ENCODE measurements around the gene PPP2R5C. TPM values are rescaled to one million over a fixed set of nuclear protein-coding genes. Genes with fewer than 3 reads are reported as not detected.

Gene PPP2R5C
- total and polyA plus RNA-seq, 2 donors from 2014 or later, result 65.6 to 129 TPM

GRCh38 chr14:101926620-101927019 is 165.1 kb downstream of the PPP2R5C start:
- H3K27ac ChIP-seq (ENCODE audit: low read depth in 2 of 2, low read length in 2 of 2), result no peak overlapping the region
- no peaks in the 10 kb centered on the region for H3K9me3 ChIP-seq (ENCODE audit: control insufficient read depth in 2 of 3, insufficient read depth in 1 of 3, low read length in 3 of 3)
- no peak overlapping the region for H3K4me3 ChIP-seq (ENCODE audit: low read length in 3 of 3)
- FAIRE-seq, result no peak
- no peak overlapping the region for H3K9ac ChIP-seq (ENCODE audit: low read length in 3 of 3)
- H3K36me3 ChIP-seq (ENCODE audit: control insufficient read depth in 2 of 3, insufficient read depth in 3 of 3, low read length in 3 of 3), result peaks cover 0 to 10% (median 4%) of the 10 kb centered on the region in 3 donors
- intact Hi-C loops (cut with DNase I), result no loop called here
- no peaks in the 10 kb centered on the region for H3K4me1 ChIP-seq (ENCODE audit: control insufficient read depth in 2 of 3, insufficient read depth in 2 of 3, low read depth in 1 of 3, low read length in 3 of 3)
- no peak for DNase-seq
- no peaks in the 10 kb centered on the region for H3K27me3 ChIP-seq (ENCODE audit: control insufficient read depth, insufficient read depth, low read length)
- TF ChIP-seq CTCF (IDR thresholded peaks at IDR 0.05; ENCODE audit: borderline replicate concordance, extremely low read depth, insufficient read depth), result no peak

GRCh38 chr14:101927859-101928258 is 166.3 kb downstream of the PPP2R5C start:
- no peak overlapping the region for H3K27ac ChIP-seq (ENCODE audit: low read depth in 2 of 2, low read length in 2 of 2)
- intact Hi-C loops (cut with DNase I), result no loop called here
- H3K9me3 ChIP-seq (ENCODE audit: control insufficient read depth in 2 of 3, insufficient read depth in 1 of 3, low read length in 3 of 3), result no peaks in the 10 kb centered on the region
- peaks cover 0 to 10% (median 0%) of the 10 kb centered on the region in 3 donors for H3K36me3 ChIP-seq (ENCODE audit: control insufficient read depth in 2 of 3, insufficient read depth in 3 of 3, low read length in 3 of 3)
- H3K4me3 ChIP-seq (ENCODE audit: low read length in 3 of 3), result no peak overlapping the region
- peak; percentile 64 to 96 (median 67) for DNase-seq
- no peak for TF ChIP-seq CTCF (IDR thresholded peaks at IDR 0.05; ENCODE audit: borderline replicate concordance, extremely low read depth, insufficient read depth)
- no peak overlapping the region for H3K9ac ChIP-seq (ENCODE audit: low read length in 3 of 3)
- no peaks in the 10 kb centered on the region for H3K4me1 ChIP-seq (ENCODE audit: control insufficient read depth in 2 of 3, insufficient read depth in 2 of 3, low read depth in 1 of 3, low read length in 3 of 3)
- FAIRE-seq, result peak; percentile 39
- H3K27me3 ChIP-seq (ENCODE audit: control insufficient read depth, insufficient read depth, low read length), result no peaks in the 10 kb centered on the region

GRCh38 chr14:101928415-101928841 is 166.9 kb downstream of the PPP2R5C start:
- DNase-seq, result no peak
- H3K27ac ChIP-seq (ENCODE audit: low read depth in 2 of 2, low read length in 2 of 2), result peak overlapping the region; percentile 32 to 56
- no peaks in the 10 kb centered on the region for H3K4me1 ChIP-seq (ENCODE audit: control insufficient read depth in 2 of 3, insufficient read depth in 2 of 3, low read depth in 1 of 3, low read length in 3 of 3)
- intact Hi-C loops (cut with DNase I), result no loop called here
- no peak for TF ChIP-seq CTCF (IDR thresholded peaks at IDR 0.05; ENCODE audit: borderline replicate concordance, extremely low read depth, insufficient read depth)
- H3K9ac ChIP-seq (ENCODE audit: low read length in 3 of 3), result no peak overlapping the region
- FAIRE-seq, result no peak
- no peak overlapping the region for H3K4me3 ChIP-seq (ENCODE audit: low read length in 3 of 3)
- no peaks in the 10 kb centered on the region for H3K9me3 ChIP-seq (ENCODE audit: control insufficient read depth in 2 of 3, insufficient read depth in 1 of 3, low read length in 3 of 3)
- no peaks in the 10 kb centered on the region for H3K27me3 ChIP-seq (ENCODE audit: control insufficient read depth, insufficient read depth, low read length)
- H3K36me3 ChIP-seq (ENCODE audit: control insufficient read depth in 2 of 3, insufficient read depth in 3 of 3, low read length in 3 of 3), result peaks cover 0 to 10% (median 0%) of the 10 kb centered on the region in 3 donors

GRCh38 chr14:101929096-101929495 is 167.6 kb downstream of the PPP2R5C start:
- Histone ChIP-seq H3K4me1 (ENCODE audit: control insufficient read depth in 2 of 3, insufficient read depth in 2 of 3, low read depth in 1 of 3, low read length in 3 of 3) (no peaks in the 10 kb centered on the region), H3K9ac (ENCODE audit: low read length in 3 of 3) (no peak overlapping the region), H3K9me3 (ENCODE audit: control insufficient read depth in 2 of 3, insufficient read depth in 1 of 3, low read length in 3 of 3) (no peaks in the 10 kb centered on the region), H3K27me3 (ENCODE audit: control insufficient read depth, insufficient read depth, low read length) (no peaks in the 10 kb centered on the region), H3K27ac (ENCODE audit: low read depth in 2 of 2, low read length in 2 of 2) (no peak overlapping the region), H3K4me3 (ENCODE audit: low read length in 3 of 3) (no peak overlapping the region), H3K36me3 (ENCODE audit: control insufficient read depth in 2 of 3, insufficient read depth in 3 of 3, low read length in 3 of 3) (peaks cover 0 to 10% (median 0%) of the 10 kb centered on the region in 3 donors)
- intact Hi-C loops (cut with DNase I), result no loop called here
- DNase-seq (no peak), FAIRE-seq (no peak)
- TF ChIP-seq CTCF (IDR thresholded peaks at IDR 0.05; ENCODE audit: borderline replicate concordance, extremely low read depth, insufficient read depth), result no peak

All from kidney (tissue), 14 donors.